DOHH2 (cell line): ENCODE data around the gene TREM1.

Experiments
- H3F3A ChIP-seq: fragments of 200-600 bp; sonication (generic), shearing (Covaris generic); 2 replicates; pipeline ENCODE4 v1.6.0; 2016; ENCODE audit warnings: antibody characterized with exemption, mild to moderate bottlenecking; ENCODE audit not compliant: control insufficient read depth, insufficient read depth
- H3K27ac ChIP-seq: fragments of 200-600 bp; sonication (generic); 2 replicates; pipeline ENCODE4 v1.5.1; 2014; ENCODE audit warnings: low read depth, mild to moderate bottlenecking, low read length, moderate library complexity
- H3K27me3 ChIP-seq: fragments of 200-600 bp; sonication (generic); 2 replicates; pipeline ENCODE4 v1.6.1; 2014; ENCODE audit warnings: mild to moderate bottlenecking, low read length, mixed read lengths; ENCODE audit not compliant: control insufficient read depth
- H3K36me3 ChIP-seq: fragments of 200-600 bp; sonication (generic); 2 replicates; pipeline ENCODE4 v1.6.1; 2014; ENCODE audit warnings: mild to moderate bottlenecking, low read length, moderate library complexity, mixed read lengths; ENCODE audit not compliant: control insufficient read depth
- H3K4me1 ChIP-seq: fragments of 200-600 bp; sonication (generic); 2 replicates; pipeline ENCODE4 v1.6.1; 2014; ENCODE audit warnings: mild to moderate bottlenecking, low read length, mixed read lengths; ENCODE audit not compliant: control insufficient read depth
- H3K4me2 ChIP-seq: fragments of 200-600 bp; sonication (generic); 2 replicates; pipeline ENCODE4 v1.6.0; 2014; ENCODE audit warnings: mild to moderate bottlenecking, low read length, moderate library complexity
- H3K4me3 ChIP-seq: fragments of 200-600 bp; sonication (generic); 2 replicates; pipeline ENCODE4 v1.5.1; 2014; ENCODE audit warnings: mild to moderate bottlenecking, low read length, mixed read lengths
- H3K79me2 ChIP-seq: fragments of 200-600 bp; sonication (generic); 2 replicates; pipeline ENCODE4 v1.6.1; 2014; ENCODE audit warnings: mild to moderate bottlenecking, low read length, mixed read lengths; ENCODE audit not compliant: control insufficient read depth
- H3K9me2 ChIP-seq: fragments of 200-600 bp; sonication (generic); replicated peaks from 2 replicates; pipeline ENCODE4 v1.6.1; 2014; ENCODE audit warnings: mild to moderate bottlenecking, low read length, mixed read lengths; ENCODE audit not compliant: control insufficient read depth
- H3K9me3 ChIP-seq: fragments of 200-600 bp; sonication (generic); 2 replicates; pipeline ENCODE4 v1.6.1; 2014; ENCODE audit warnings: antibody characterized with exemption, low read length, mixed read lengths; ENCODE audit not compliant: control insufficient read depth, insufficient read depth
- H4K20me1 ChIP-seq: fragments of 200-600 bp; sonication (generic); 2 replicates; pipeline ENCODE4 v1.6.0; 2014; ENCODE audit warnings: low read depth, mild to moderate bottlenecking, antibody characterized with exemption, low read length, moderate library complexity; ENCODE audit not compliant: control insufficient read depth, insufficient read depth
- CTCF ChIP-seq: fragments of 200-600 bp; sonication (generic); IDR thresholded peaks from one replicate; pipeline ENCODE4 v1.5.1; 2014; ENCODE audit warnings: antibody characterized with exemption, mild to moderate bottlenecking, low read depth, low read length; ENCODE audit not compliant: poor library complexity, severe bottlenecking
- EZH2phosphoT487 ChIP-seq: fragments of 200-600 bp; sonication (generic); IDR thresholded peaks from 2 replicates; pipeline ENCODE4 v1.6.1; 2017; ENCODE audit warnings: borderline replicate concordance, mild to moderate bottlenecking, antibody characterized with exemption, low read length, moderate library complexity, mixed read lengths

The TREM1 gene

DNA sequence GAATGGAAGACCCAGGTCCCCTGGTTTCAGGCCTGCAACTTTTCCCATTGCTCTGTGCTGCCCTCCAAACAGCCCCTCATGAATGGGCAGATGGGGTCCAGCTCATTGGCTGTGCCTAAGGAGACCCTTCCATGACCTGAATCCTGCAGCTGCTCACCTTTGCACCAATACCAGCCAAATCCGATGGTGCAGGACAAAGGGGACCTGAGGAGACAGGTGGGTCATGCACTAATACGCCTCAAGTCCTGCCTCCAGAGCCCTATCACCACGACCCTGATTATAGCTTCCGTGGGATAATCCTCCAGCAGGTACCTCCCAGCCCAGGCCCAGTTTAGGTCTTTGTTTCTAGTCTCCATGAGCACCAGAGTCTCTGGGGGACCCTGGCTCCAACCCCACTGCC, 16.8 kb downstream of the TREM1 start:
- H3K9me2 ChIP-seq = no peaks in the 10 kb centered on the region
- H3K27ac ChIP-seq = no peak overlapping the region
- H3K36me3 ChIP-seq = no peaks in the 10 kb centered on the region
- H4K20me1 ChIP-seq = no peaks in the 10 kb centered on the region
- no peak overlapping the region for H3K4me2 ChIP-seq
- H3K4me1 ChIP-seq = peaks cover 3% of the 10 kb centered on the region; the same call in 1 of the 2 replicates
- no peaks in the 10 kb centered on the region for H3K27me3 ChIP-seq
- H3K9me3 ChIP-seq = no peaks in the 10 kb centered on the region
- no peak overlapping the region for H3K4me3 ChIP-seq
- no peaks in the 10 kb centered on the region for H3K79me2 ChIP-seq
- H3F3A ChIP-seq = no peaks in the 10 kb centered on the region
- TF ChIP-seq CTCF (no peak), EZH2phosphoT487 (no peak)

GRCh38 chr6:41269166-41269565, 17.3 kb downstream of the TREM1 start:
- no peaks in the 10 kb centered on the region for H3K9me3 ChIP-seq
- no peak overlapping the region for H3K4me3 ChIP-seq
- no peaks in the 10 kb centered on the region for H3K36me3 ChIP-seq
- TF ChIP-seq EZH2phosphoT487 = no peak
- TF ChIP-seq CTCF = no peak
- no peaks in the 10 kb centered on the region for H3K4me1 ChIP-seq
- H3K27ac ChIP-seq = no peak overlapping the region
- H3K27me3 ChIP-seq = no peaks in the 10 kb centered on the region
- no peaks in the 10 kb centered on the region for H3F3A ChIP-seq
- no peaks in the 10 kb centered on the region for H3K79me2 ChIP-seq
- H3K4me2 ChIP-seq = no peak overlapping the region
- H4K20me1 ChIP-seq = no peaks in the 10 kb centered on the region
- H3K9me2 ChIP-seq = no peaks in the 10 kb centered on the region

GRCh38 chr6:41268478-41268877, 18.0 kb downstream of the TREM1 start:
- H3K9me2 ChIP-seq = no peaks in the 10 kb centered on the region
- no peaks in the 10 kb centered on the region for H3K36me3 ChIP-seq
- H3K9me3 ChIP-seq = peaks cover 2% of the 10 kb centered on the region; the same call in 1 of the 2 replicates
- H3K4me3 ChIP-seq = no peak overlapping the region
- TF ChIP-seq EZH2phosphoT487 = no peak
- TF ChIP-seq CTCF = no peak
- H3K4me2 ChIP-seq = no peak overlapping the region
- no peaks in the 10 kb centered on the region for H3K4me1 ChIP-seq
- H4K20me1 ChIP-seq = no peaks in the 10 kb centered on the region
- no peaks in the 10 kb centered on the region for H3F3A ChIP-seq
- no peaks in the 10 kb centered on the region for H3K79me2 ChIP-seq
- no peaks in the 10 kb centered on the region for H3K27me3 ChIP-seq
- H3K27ac ChIP-seq = no peak overlapping the region

GRCh38 chr6:41266541-41266940, 19.9 kb downstream of the TREM1 start:
- Histone ChIP-seq H3K4me1 (no peaks in the 10 kb centered on the region), H3K4me2 (no peak overlapping the region), H3K9me3 (peaks cover 7% of the 10 kb centered on the region), H3K79me2 (no peaks in the 10 kb centered on the region), H3K36me3 (no peaks in the 10 kb centered on the region), H3K27ac (no peak overlapping the region), H3K4me3 (no peak overlapping the region), H3K27me3 (no peaks in the 10 kb centered on the region), H3F3A (no peaks in the 10 kb centered on the region), H3K9me2 (no peaks in the 10 kb centered on the region), H4K20me1 (no peaks in the 10 kb centered on the region)
- no peak for TF ChIP-seq EZH2phosphoT487
